Activated T-cell treated with anti-CD3 and anti-CD28 coated beads, Interleukin-2, amount 50 U/mL, for 4 hours (primary cell): ENCODE data around the gene PCDHA3. TPM values are rescaled to one million over a fixed set of nuclear protein-coding genes. Genes with fewer than 3 reads are reported as not detected.

Experiments
- total RNA-seq, 3 donors: library from RNA; stranded (reverse); gene quantifications; one replicate each; pipeline ENCODE4 v1.2.1, GENCODE V29; 2021

Gene PCDHA3
- total RNA-seq, 3 donors from 2014 or later = not detected

Other genes starting within 250 kb of the PCDHA3 start
- 10 to 100 TPM; 57.6 to 68.6 (median 67.7) TPM for gene SRA1, start 243.6 kb upstream of the PCDHA3 start, total RNA-seq
- 10 to 100 TPM in 1 of 3 donors, 1 to 10 TPM in 2; 8.0 to 10.4 (median 9.2) TPM for gene APBB3, start 236.5 kb upstream of the PCDHA3 start, total RNA-seq
- gene SLC35A4, start 236.2 kb upstream of the PCDHA3 start, total RNA-seq = 100 to 1,000 TPM; 149 to 163 (median 155) TPM
- under 1 TPM; 0.43 to 0.86 (median 0.50) TPM for gene CD14, start 167.9 kb upstream of the PCDHA3 start, total RNA-seq
- gene TMCO6, start 161.6 kb upstream of the PCDHA3 start, total RNA-seq = 10 to 100 TPM; 16.5 to 20.6 (median 20.0) TPM
- 10 to 100 TPM; 68.6 to 78.2 (median 72.5) TPM for gene NDUFA2, start 153.4 kb upstream of the PCDHA3 start, total RNA-seq
- gene IK, start 153.2 kb upstream of the PCDHA3 start, total RNA-seq = 100 to 1,000 TPM; 102 to 110 (median 106) TPM
- gene WDR55, start 136.2 kb upstream of the PCDHA3 start, total RNA-seq = 10 to 100 TPM; 47.7 to 50.0 (median 49.5) TPM
- 1 to 10 TPM; 3.1 to 5.6 (median 4.5) TPM for gene DND1, start 127.5 kb upstream of the PCDHA3 start, total RNA-seq
- 100 to 1,000 TPM; 125 to 133 (median 131) TPM for gene HARS1, start 109.7 kb upstream of the PCDHA3 start, total RNA-seq
- 10 to 100 TPM; 28.6 to 31.3 (median 29.5) TPM for gene HARS2, start 109.6 kb upstream of the PCDHA3 start, total RNA-seq
- 10 to 100 TPM; 83.2 to 91.9 (median 83.6) TPM for gene ZMAT2, start 100.6 kb upstream of the PCDHA3 start, total RNA-seq
- gene PCDHA1, start 14.9 kb upstream of the PCDHA3 start, total RNA-seq = not detected
- not detected for gene PCDHA2, start 6.2 kb upstream of the PCDHA3 start, total RNA-seq
- gene PCDHA4, start 6.0 kb downstream of the PCDHA3 start, total RNA-seq = under 1 TPM in 2 of 3 donors, not detected in 1; 0.08 to 0.14 TPM
- not detected for gene PCDHA5, start 20.6 kb downstream of the PCDHA3 start, total RNA-seq
- gene PCDHA6, start 26.9 kb downstream of the PCDHA3 start, total RNA-seq = not detected
- gene PCDHA7, start 33.2 kb downstream of the PCDHA3 start, total RNA-seq = not detected
- gene PCDHA8, start 40.1 kb downstream of the PCDHA3 start, total RNA-seq = not detected
- not detected for gene PCDHA9, start 47.3 kb downstream of the PCDHA3 start, total RNA-seq
- gene PCDHA10, start 54.8 kb downstream of the PCDHA3 start, total RNA-seq = not detected
- not detected for gene PCDHA11, start 67.9 kb downstream of the PCDHA3 start, total RNA-seq
- not detected for gene PCDHA12, start 74.3 kb downstream of the PCDHA3 start, total RNA-seq
- gene PCDHA13, start 81.1 kb downstream of the PCDHA3 start, total RNA-seq = not detected
- under 1 TPM in 1 of 3 donors, not detected in 2; 0.05 TPM for gene PCDHAC1, start 125.2 kb downstream of the PCDHA3 start, total RNA-seq
- gene PCDHAC2, start 165.4 kb downstream of the PCDHA3 start, total RNA-seq = not detected